HepG2 (cell line): ENCODE data around the gene SELL. TPM values are rescaled to one million over a fixed set of nuclear protein-coding genes. Genes with fewer than 3 reads are reported as not detected.

Source experiments
- ATAC-seq: fragments of 200-7000 bp; cut with Tn5 transposase; 3 replicates; pipeline ENCODE4 v1.9.1; 2020; ENCODE audit warnings: mild to moderate bottlenecking, moderate library complexity
- BruUV-seq: library from RNA; stranded (reverse); fragments of 400-500 nt; replicated peaks from 2 replicates; lab custom pipeline; 2021; lab: Mats Ljungman, UMichigan
- CTCF ChIA-PET: fragments of 300-600 bp; formaldehyde crosslinking; extraction: SDS; loops from one replicate; lab custom pipeline; 2021; ENCODE audit warnings: low total read pairs, inconsistent platforms, low intra/inter-chr PET ratio; lab: Yijun Ruan, JAX
- POLR2A ChIA-PET: fragments of 350-600 bp; sonication (Branson Sonifier 250); formaldehyde crosslinking; loops from one replicate; lab custom pipeline; 2020; ENCODE audit warnings: antibody characterized with exemption, inconsistent platforms; lab: Yijun Ruan, JAX
- DNase-seq: peaks from one replicate; pipeline ENCODE4 v3.0.0-alpha.2; 2015; ENCODE audit warnings: low spot score
- FAIRE-seq: peaks from 3 replicates; lab custom pipeline; 2011; peaks lifted over from hg19 to GRCh38; lab: Jason Lieb, UNC
- H2AFZ ChIP-seq: one replicate; pipeline ENCODE4 v1.6.1; 2011; ENCODE audit warnings: low read length, inconsistent platforms
- H3K27ac ChIP-seq: fragments of 300-600 bp; 3 replicates; pipeline ENCODE4 v1.8.0; 2011; ENCODE audit warnings: mixed run types, mild to moderate bottlenecking, mixed read lengths, low read length, inconsistent platforms; ENCODE audit not compliant: insufficient read depth; ENCODE audit errors: extremely low read length
- H3K27me3 ChIP-seq, 2 experiments: fragments of 200-600 bp in 1 of 2; 2 replicates in 1 of 2; 3 replicates in 1 of 2; pipeline versions ENCODE4 v1.6.0 to v1.8.0; 2011; ENCODE audit warnings: low read length in 2 of 2, mild to moderate bottlenecking in 2 of 2, moderate library complexity in 2 of 2, inconsistent platforms in 1 of 2; ENCODE audit not compliant: insufficient read depth in 2 of 2, control insufficient read depth in 1 of 2
- H3K36me3 ChIP-seq, 2 experiments: fragments of 200-600 bp in 1 of 2; replicated peaks in 1 of 2; 2 replicates in 1 of 2; 3 replicates in 1 of 2; pipeline versions ENCODE4 v1.5.1 to v1.8.0; 2011; ENCODE audit warnings: low read length in 2 of 2, inconsistent platforms in 1 of 2; ENCODE audit not compliant: insufficient read depth in 2 of 2, control insufficient read depth in 1 of 2
- H3K4me1 ChIP-seq: 2 replicates; pipeline ENCODE4 v1.5.1; 2012; ENCODE audit warnings: low read length, inconsistent platforms; ENCODE audit not compliant: insufficient read depth
- H3K4me2 ChIP-seq: 2 replicates; pipeline ENCODE4 v1.6.0; 2011; ENCODE audit warnings: low read depth, low read length, inconsistent platforms
- H3K4me3 ChIP-seq, 3 experiments: fragments of 200-600 bp in 1 of 3; sonication (generic), shearing (Covaris generic) in 1 of 3; replicated peaks in 1 of 3; 2 replicates each; pipeline ENCODE4 v1.5.1; 2011 to 2016; ENCODE audit warnings: low read length in 3 of 3, inconsistent platforms in 2 of 3, low read depth in 2 of 3, mild to moderate bottlenecking in 2 of 3, control low read depth in 1 of 3, mixed read lengths in 1 of 3; ENCODE audit not compliant: insufficient read depth in 1 of 3
- H3K79me2 ChIP-seq: one replicate; pipeline ENCODE4 v1.6.1; 2011; ENCODE audit warnings: low read length, inconsistent platforms; ENCODE audit not compliant: insufficient read depth
- H3K9ac ChIP-seq: 2 replicates; pipeline ENCODE4 v1.6.0; 2011; ENCODE audit warnings: mild to moderate bottlenecking, low read depth, low read length, inconsistent platforms; ENCODE audit not compliant: insufficient read depth
- H3K9me3 ChIP-seq: 2 replicates; pipeline ENCODE4 v1.5.1; 2012; ENCODE audit warnings: mild to moderate bottlenecking, low read length
- H4K20me1 ChIP-seq: 2 replicates; pipeline ENCODE4 v1.6.0; 2011; ENCODE audit warnings: inconsistent platforms, mild to moderate bottlenecking, low read length, moderate library complexity; ENCODE audit not compliant: insufficient read depth
- CBX2 ChIP-seq, 2 experiments: fragments of 200-600 bp in 1 of 2; sonication (generic); formaldehyde crosslinking in 1 of 2; IDR thresholded peaks; 2 replicates each; pipeline versions ENCODE4 v1.7.0 to v1.8.1; 2018 to 2022; ENCODE audit warnings: low read depth in 2 of 2, low read length in 1 of 2, mild to moderate bottlenecking in 1 of 2, missing genetic modification reagents in 1 of 2
- ELF3 ChIP-seq: IDR thresholded peaks from 2 replicates; pipeline ENCODE4 v1.6.1; 2016; ENCODE audit warnings: missing genetic modification reagents, missing compliant biosample characterization
- ELF4 ChIP-seq: sonication (generic); formaldehyde crosslinking; IDR thresholded peaks from 2 replicates; pipeline ENCODE4 v1.5.0; 2020; ENCODE audit warnings: missing genetic modification reagents, mild to moderate bottlenecking, moderate library complexity, borderline replicate concordance
- FLYWCH1 ChIP-seq: sonication (generic); formaldehyde crosslinking; IDR thresholded peaks from 2 replicates; pipeline ENCODE4 v1.8.1; 2023; ENCODE audit warnings: mild to moderate bottlenecking, missing genetic modification reagents
- GMEB2 ChIP-seq: IDR thresholded peaks from 2 replicates; pipeline ENCODE4 v1.6.1; 2016; ENCODE audit warnings: missing biosample characterization, missing genetic modification reagents, low read depth
- HOXA9 ChIP-seq: sonication (generic); formaldehyde crosslinking; IDR thresholded peaks from 2 replicates; pipeline ENCODE4 v1.8.1; 2022; ENCODE audit warnings: missing genetic modification reagents, mild to moderate bottlenecking, moderate library complexity, borderline replicate concordance
- KDM4B ChIP-seq: sonication (generic); formaldehyde crosslinking; IDR thresholded peaks from 2 replicates; pipeline ENCODE4 v1.4.0; 2020; ENCODE audit warnings: missing genetic modification reagents
- WIZ ChIP-seq: sonication (generic); formaldehyde crosslinking; IDR thresholded peaks from 2 replicates; pipeline ENCODE4 v1.5.1; 2020; ENCODE audit warnings: mild to moderate bottlenecking, missing genetic modification reagents
- ZNF33A ChIP-seq: sonication (generic); formaldehyde crosslinking; IDR thresholded peaks from 2 replicates; pipeline ENCODE4 v1.5.1; 2020; ENCODE audit warnings: missing genetic modification reagents, mild to moderate bottlenecking, moderate library complexity, borderline replicate concordance
- ZNF589 ChIP-seq: sonication (generic); formaldehyde crosslinking; conservative IDR thresholded peaks from 2 replicates; pipeline ENCODE4 v1.8.0; 2022; ENCODE audit warnings: mild to moderate bottlenecking, moderate library complexity, missing genetic modification reagents
- ZNF652 ChIP-seq: IDR thresholded peaks from 2 replicates; pipeline ENCODE4 v1.6.1; 2016; ENCODE audit warnings: low read depth, borderline replicate concordance
- ZNF816 ChIP-seq: sonication (generic); formaldehyde crosslinking; IDR thresholded peaks from 2 replicates; pipeline ENCODE4 v1.8.0; 2022; ENCODE audit warnings: missing genetic modification reagents, mild to moderate bottlenecking, borderline replicate concordance
- WGBS: methylation state at CpG from one replicate; pipeline ENCODE4 v1.1.6; 2017; ENCODE audit warnings: low lambda C conversion rate; 5-methylcytosine and 5-hydroxymethylcytosine counted together
- in situ Hi-C: cut with HindIII; loops from 2 replicates; pipeline ENCODE4 v1.10.0; 2017; ENCODE audit warnings: low pct_unique_long_range_greater_than_20kb; ENCODE audit not compliant: extremely low pct_ligation_motif_present
- intact Hi-C: fragments of 100-400 bp; cut with micrococcal nuclease; formaldehyde crosslinking; loops from one replicate; pipeline ENCODE4 v1.10.0; 2022; ENCODE audit not compliant: unreplicated experiment
- polyA plus RNA-seq, 8 experiments: library from polyadenylated mRNA; depleted of rRNA in 3 of 8; stranded (reverse) in 7 of 8; unstranded in 1 of 8; fragments of >200 nt; fragmentation: Illumina TruSeq in 4 of 8; extraction: Trizol in 4 of 8; gene quantifications; 2 replicates each; pipeline versions ENCODE4 v1.2.1 to v1.2.3, GENCODE V29; 2011 to 2016; ENCODE audit warnings: low read depth in 4 of 8, missing spikeins in 1 of 8, mixed read lengths in 1 of 8; ENCODE audit not compliant: insufficient read depth in 1 of 8
- total RNA-seq, 5 experiments: library from RNA; depleted of rRNA; stranded (reverse); fragments of >200 nt; fragmentation: Illumina TruSeq; extraction: Trizol; gene quantifications; 2 replicates each; pipeline ENCODE4 v1.2.3, GENCODE V29; 2016; ENCODE audit warnings: low read depth in 1 of 5

SELL gene
- total and polyA plus RNA-seq, 2 of the 13 experiments (the other 11 are each of a cell fraction or from before 2014, with no cell fraction given), result 0.13 to 0.18 TPM

DNA sequence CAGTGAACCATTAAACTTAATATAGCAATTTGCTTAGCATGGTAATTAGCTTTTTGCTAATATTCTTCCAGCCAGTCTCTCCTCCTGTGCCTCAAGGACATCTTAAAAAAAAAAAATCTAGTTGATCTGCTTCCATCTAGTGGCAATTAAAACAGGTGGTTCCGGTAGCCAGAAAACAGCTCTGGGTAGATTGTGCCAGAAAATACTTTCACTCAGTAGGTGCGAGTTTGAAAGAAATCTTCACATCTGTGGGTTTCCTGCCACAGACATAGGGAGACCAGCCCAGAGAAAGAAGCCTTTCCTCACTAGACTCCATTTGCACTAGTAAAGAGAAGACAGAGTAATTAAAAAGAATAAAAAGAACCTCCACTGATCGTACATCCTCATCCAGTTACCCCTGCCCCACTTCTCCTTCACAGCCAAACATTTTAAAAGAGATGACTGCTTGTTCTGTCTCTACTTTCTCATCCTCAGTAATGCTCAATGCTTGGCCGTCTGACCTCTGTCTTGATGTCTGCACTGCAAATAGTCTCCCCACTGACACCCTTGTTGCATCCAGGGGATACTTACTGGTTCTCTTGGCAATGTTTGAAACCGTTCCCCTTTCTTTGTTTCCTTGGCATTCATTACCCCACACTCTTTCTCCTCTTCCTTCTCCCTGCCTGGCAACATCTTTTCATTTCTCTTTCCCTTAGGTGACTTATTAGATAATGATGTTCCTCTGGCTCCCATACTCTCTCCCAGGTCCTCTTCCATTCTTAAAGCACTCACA lies 16.9 kb downstream of the SELL start:
- TF ChIP-seq ELF4 (CRISPR knock-in tag), result no peak
- TF ChIP-seq KDM4B, result no peak
- no peak for TF ChIP-seq WIZ (CRISPR knock-in tag)
- no peak for TF ChIP-seq FLYWCH1 (CRISPR knock-in tag)
- TF ChIP-seq ZNF33A (CRISPR knock-in tag), result no peak
- TF ChIP-seq ELF3 (CRISPR knock-in tag), result no peak
- TF ChIP-seq, all 625 proteins: peak for 0
- H3K4me3 ChIP-seq, result no peak overlapping the region
- ChIA-PET POLR2A (no interaction called here), CTCF (no interaction called here)
- no peaks in the 10 kb centered on the region for H3K4me1 ChIP-seq
- DNase-seq (no peak), FAIRE-seq (no peak), ATAC-seq (no peak)
- no peaks in the 10 kb centered on the region for H3K9me3 ChIP-seq
- no peaks in the 10 kb centered on the region for H3K79me2 ChIP-seq
- no peak overlapping the region for H2AFZ ChIP-seq
- BruUV-seq, result no TSS peak
- no peaks in the 10 kb centered on the region for H4K20me1 ChIP-seq
- no peaks in the 10 kb centered on the region for H3K36me3 ChIP-seq
- in situ Hi-C loops, result no loop called here
- no peak overlapping the region for H3K4me2 ChIP-seq
- 21% methylated on average over 5 of the region's 5 CpGs for WGBS
- intact Hi-C loops, result no loop called here
- no peak overlapping the region for H3K27ac ChIP-seq
- 0 out of 5 replicates have a peak, but pooled peaks cover 0 to 4% of the 10 kb centered on the region in 2 experiments for H3K27me3 ChIP-seq
- H3K9ac ChIP-seq, result no peak overlapping the region

- 50% methylated on average over 4 of the region's 4 CpGs for WGBS
- POLR2A ChIA-PET, result no interaction called here
- FAIRE-seq, result no peak
- TF ChIP-seq ZNF589 (CRISPR knock-in tag), result no peak
- TF ChIP-seq ZNF652 (CRISPR knock-in tag), result no peak
- TF ChIP-seq ZNF816, result no peak
- TF ChIP-seq HOXA9 (CRISPR knock-in tag), result no peak
- TF ChIP-seq CBX2 (IDR thresholded peaks at IDR 0.05; ENCODE audit: low read depth, low read length), result no peak
- no peak for TF ChIP-seq CBX2 (CRISPR knock-in tag; IDR thresholded peaks at IDR 0.05; ENCODE audit: low read depth)
- TF ChIP-seq GMEB2 (CRISPR knock-in tag), result no peak
These were observed 18.5 kb downstream of the SELL start for GRCh38 chr1:169692756-169693460.

More at GRCh38 chr1:169692756-169693460, 18.5 kb downstream of the SELL start:
- CTCF ChIA-PET, result no interaction called here
- DNase-seq, result no peak
- Histone ChIP-seq H2AFZ (no peak overlapping the region), H3K27me3 (0 out of 5 replicates have a peak, but pooled peaks cover 0 to 4% of the 10 kb centered on the region in 2 experiments), H3K9me3 (no peaks in the 10 kb centered on the region), H3K27ac (no peak overlapping the region), H3K79me2 (no peaks in the 10 kb centered on the region), H3K9ac (no peak overlapping the region), H3K4me1 (no peaks in the 10 kb centered on the region), H4K20me1 (no peaks in the 10 kb centered on the region), H3K4me2 (no peak overlapping the region), H3K36me3 (no peaks in the 10 kb centered on the region), H3K4me3 (no peak overlapping the region)
- intact Hi-C loops, result no loop called here
- in situ Hi-C loops, result no loop called here
- no peak for ATAC-seq
- BruUV-seq, result no TSS peak
